Fibroblast of skin of abdomen (primary cell): ENCODE measurements around the gene ZIC1. TPM values are rescaled to one million over a fixed set of nuclear protein-coding genes. Genes with fewer than 3 reads are reported as not detected.

ENCODE experiments used
- DNase-seq: peaks from one replicate; pipeline ENCODE4 v3.0.0-alpha.2; 2013
- polyA plus RNA-seq, 2 experiments: library from polyadenylated mRNA; unstranded; fragments of 120-200 nt; gene quantifications; one replicate each; pipeline ENCODE4 v1.2.1, GENCODE V29; 2013; ENCODE audit not compliant: insufficient read length in 2 of 2

Gene ZIC1
- 1.2 TPM for polyA plus RNA-seq (2013, experiment 1 of 2; ENCODE audit: insufficient read length)
- 1.3 TPM for polyA plus RNA-seq (2013, experiment 2 of 2; ENCODE audit: insufficient read length)

DNA sequence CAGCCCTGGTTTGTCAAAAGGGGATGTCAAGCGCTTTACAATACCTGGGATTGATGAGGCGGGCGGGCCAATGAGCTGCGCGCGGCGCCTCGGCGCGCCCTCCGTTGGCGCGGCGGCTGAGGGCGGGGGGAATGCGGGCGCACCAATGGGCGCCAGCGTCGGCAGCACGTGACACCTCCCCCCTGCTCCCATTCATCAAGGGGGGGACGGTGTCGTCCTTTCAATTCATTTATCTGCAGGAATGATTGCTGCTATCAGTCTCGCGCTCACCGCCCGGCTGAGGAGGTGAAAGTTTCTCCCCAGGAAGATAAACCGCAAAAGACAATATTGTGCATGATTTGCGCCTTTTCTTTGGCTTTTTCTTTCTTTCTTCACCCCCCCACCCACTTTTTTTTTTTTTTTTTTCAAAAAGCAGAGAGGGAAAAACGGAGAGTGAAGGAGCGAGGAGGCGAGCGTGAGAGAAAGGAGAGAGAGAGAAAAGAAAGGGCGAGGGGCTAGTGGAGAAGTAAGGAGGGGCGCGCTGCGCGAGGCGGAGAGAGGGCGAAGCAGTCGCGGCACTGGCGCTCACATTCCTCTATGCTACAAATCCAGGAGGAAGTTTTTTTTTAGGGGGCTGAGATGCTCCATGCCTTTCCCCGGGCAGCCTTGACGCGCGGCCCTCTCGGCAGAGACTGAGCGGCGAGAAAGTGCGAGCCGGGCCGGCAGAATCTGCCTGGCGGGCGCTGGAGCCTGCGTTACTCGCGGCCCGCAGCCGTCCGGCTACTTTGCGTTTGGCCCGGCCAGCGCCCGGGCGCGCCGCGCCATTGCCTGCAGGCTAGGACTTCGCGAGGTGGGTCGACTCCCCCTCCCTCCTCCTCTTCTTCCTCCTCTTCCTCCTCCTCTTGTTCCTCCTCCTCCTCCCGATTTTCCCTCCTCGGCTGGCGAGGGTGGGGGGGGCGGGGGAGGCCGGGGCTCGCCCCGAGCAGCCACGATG is at the start of gene ZIC1:
TSS of gene ZIC1 (plus strand) at position 223 of the 973 bp plus-strand sequence. CDS start at position 971, 748 bp downstream.
- DNase-seq: no peak

DNA sequence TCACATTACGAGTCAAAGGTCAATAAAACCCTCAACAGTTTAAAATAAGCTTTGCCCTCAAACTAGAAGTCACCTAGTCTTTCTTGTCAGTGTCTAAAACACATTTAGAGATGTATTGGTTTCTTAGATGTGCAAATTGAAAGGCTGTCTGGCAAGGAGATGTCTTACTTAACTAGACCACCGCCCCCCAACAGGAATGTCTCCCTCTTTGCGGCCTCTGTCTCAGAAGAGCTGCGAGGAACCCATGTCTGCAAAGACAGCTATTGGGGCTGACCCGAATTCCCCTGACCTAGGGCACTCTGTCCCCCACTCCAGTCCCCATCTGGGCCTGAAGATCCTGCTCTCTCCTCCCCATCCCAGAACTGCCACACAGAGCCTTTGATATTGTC is 49.1 kb upstream of the ZIC1 start:
- no peak for DNase-seq

- DNase-seq: peak; percentile 13
Observed at GRCh38 chr3:147360646-147361453, 48.3 kb upstream of the ZIC1 start.

- no peak for DNase-seq
Observed at GRCh38 chr3:147361454-147362420, 47.4 kb upstream of the ZIC1 start.

DNA sequence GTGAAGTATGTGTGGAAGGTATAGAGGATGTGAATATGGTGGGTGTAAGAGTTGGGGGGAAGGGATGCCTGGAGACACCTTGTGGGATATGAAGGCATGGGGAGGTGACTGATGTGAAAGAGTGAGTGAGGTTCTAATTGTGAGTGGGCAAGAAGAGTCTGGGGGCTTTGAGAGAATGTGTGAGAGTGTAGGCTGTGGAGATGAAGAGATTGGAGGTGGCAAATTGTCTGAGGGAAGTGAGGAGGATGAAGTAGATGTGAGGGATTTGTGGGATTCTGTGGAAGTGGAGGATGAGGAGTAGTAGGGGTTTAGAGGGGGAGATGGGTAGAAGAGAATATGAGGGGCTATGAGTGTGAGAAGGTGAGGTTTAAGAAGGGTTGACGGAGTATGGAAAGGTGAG is 44.4 kb upstream of the ZIC1 start:
- no peak for DNase-seq

DNA sequence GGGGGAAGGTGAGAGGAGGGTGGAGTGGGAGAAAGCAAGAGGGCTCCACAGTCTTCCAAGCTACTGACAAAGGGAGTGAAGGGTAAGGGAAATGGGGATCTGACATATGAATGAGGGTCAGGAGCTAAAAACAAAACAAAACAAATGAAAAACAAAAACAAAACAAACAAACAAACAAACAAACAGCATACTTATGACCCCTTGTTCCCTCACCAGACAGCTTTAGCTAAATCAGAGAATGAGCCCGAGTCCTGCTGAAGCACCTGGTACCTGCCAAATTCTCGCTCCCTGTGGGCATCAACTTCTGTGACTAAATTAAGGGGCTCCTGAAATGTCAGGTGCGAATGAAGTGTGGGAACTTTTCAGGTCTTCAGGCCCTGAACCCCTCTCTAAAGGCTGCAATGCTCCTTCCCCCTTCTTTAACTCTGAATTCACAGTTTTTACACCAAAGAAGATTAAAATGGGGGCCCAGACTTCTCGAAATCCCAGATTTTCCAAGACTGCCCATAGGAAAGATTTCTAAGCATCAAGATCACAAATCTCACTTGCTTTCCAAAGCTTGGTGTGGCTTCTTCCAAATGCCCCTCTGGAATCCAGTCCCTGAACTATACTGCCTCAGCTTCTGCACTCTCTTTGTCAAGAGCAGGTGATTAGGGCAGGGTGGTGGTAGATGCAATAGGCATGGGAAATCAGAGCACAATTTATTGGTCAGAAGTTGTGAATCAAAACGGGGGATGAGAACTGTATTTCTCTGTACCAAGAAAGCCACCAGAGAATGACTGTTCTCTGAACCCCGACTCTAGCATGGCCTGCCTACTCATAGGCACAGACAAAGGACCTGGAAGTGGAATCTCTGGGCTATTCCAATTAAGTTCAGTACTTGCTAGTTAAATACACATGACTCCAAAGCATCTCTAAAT is 43.7 kb upstream of the ZIC1 start:
- DNase-seq: no peak

DNA sequence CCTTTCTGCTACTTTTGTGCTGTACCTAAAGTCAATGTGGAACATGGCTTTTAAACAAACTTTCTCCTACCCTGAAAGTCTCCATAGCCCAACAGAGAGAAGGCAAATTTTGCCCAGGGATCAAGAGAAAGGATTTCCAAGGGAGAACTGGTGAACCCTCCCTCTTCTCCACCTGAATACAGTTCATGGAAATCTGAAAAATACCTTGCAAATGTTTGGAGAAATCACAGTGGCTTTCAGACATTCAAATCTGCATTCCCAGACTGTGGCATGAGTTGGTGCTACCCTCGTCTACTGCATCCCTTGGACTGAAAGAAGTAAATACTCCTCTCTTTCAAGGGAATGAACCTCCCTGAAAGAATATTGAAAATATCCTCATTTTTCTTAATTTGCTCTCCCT is 41.5 kb upstream of the ZIC1 start:
- no peak for DNase-seq

GRCh38 chr3:147368151-147368550 is 41.0 kb upstream of the ZIC1 start:
- DNase-seq: no peak

GRCh38 chr3:147368561-147369221 is 40.5 kb upstream of the ZIC1 start:
- no peak for DNase-seq

GRCh38 chr3:147369231-147369630 is 39.9 kb upstream of the ZIC1 start:
- no peak for DNase-seq

GRCh38 chr3:147369661-147370123 is 39.5 kb upstream of the ZIC1 start:
- DNase-seq: no peak

- DNase-seq: no peak
Observed at GRCh38 chr3:147370349-147370748, 38.8 kb upstream of the ZIC1 start.

- no peak for DNase-seq
Observed at GRCh38 chr3:147371140-147371539, 38.0 kb upstream of the ZIC1 start.

- no peak for DNase-seq
Observed at GRCh38 chr3:147371771-147372340, 37.3 kb upstream of the ZIC1 start.

DNA sequence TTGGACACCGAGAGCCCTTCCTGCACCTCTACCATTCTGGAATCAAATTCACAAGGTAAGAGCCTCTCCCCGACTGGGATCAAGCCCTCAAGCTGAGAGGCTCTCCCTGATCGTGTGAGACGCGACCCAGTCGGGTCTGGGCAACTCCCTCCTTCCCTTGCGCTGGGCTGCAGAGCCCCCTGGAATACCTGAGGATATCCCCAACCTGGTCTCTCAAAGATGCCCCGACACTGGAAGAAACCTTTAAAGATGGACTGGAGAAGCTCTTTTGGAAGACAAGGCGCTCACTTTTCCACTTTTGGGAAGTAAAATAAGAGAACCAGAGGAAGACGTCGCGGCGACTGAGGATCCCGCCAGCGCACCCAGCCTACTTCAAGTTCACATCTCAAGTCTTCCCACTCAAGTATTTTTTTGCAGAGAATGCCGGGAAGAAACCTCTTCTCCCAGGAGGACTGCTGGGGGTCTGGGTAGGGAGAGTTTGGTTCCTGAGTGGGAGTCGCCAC is 36.6 kb upstream of the ZIC1 start:
- no peak for DNase-seq

GRCh38 chr3:147373301-147373700 is 35.9 kb upstream of the ZIC1 start:
- DNase-seq: no peak

- no peak for DNase-seq
Observed at GRCh38 chr3:147377412-147378367, 31.5 kb upstream of the ZIC1 start.

DNA sequence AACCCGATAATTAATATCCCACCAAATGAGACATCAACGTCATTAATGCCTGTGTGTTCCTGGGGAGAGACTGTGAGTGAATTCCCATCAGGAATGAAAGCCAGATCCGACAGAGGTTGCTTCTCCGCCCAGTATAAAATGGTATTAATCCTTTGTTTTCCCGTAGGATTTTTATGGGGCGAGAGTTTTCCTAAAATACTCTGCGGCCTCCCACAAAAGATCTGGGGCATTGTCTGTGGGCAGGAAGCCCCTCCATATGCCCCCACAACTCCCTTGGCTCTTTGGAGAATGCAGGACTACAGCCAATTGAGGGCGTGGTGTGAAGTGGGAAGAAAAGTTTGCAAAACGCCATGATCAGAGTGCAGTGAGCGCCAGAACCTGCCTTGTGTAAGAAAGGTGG is 29.5 kb upstream of the ZIC1 start:
- no peak for DNase-seq
